Activated CD8-positive, alpha-beta memory T cell treated with anti-CD3 and anti-CD28 coated beads, Interleukin-2, amount 50 U/mL, for 1 hour (primary cell): ENCODE results near the gene KBTBD7.
"Not testable (repeated sequence)": the region's sequence is repeated elsewhere in the genome, so short reads cannot be mapped to it uniquely, and the experiment has no call there.

Experiments used
- DNase-seq: peaks from one replicate; pipeline ENCODE4 v3.0.0-alpha.2; 2020; ENCODE audit errors: extremely low read depth

Gene KBTBD7

GRCh38 chr13:41196620-41197019 is 2.3 kb upstream of the KBTBD7 start:
- no peak for DNase-seq

- DNase-seq, result no peak
These were observed 1.6 kb upstream of the KBTBD7 start for GRCh38 chr13:41196011-41196410.

GRCh38 chr13:41193469-41193868 is 900 bp downstream of the KBTBD7 start:
- DNase-seq, result no peak

GRCh38 chr13:41188584-41188983 is 5.8 kb downstream of the KBTBD7 start:
- no peak for DNase-seq

GRCh38 chr13:41186481-41186880 is 7.9 kb downstream of the KBTBD7 start:
- DNase-seq, result no peak

GRCh38 chr13:41182231-41182630 is 12.1 kb downstream of the KBTBD7 start:
- DNase-seq, result no peak

GRCh38 chr13:41179593-41180250 is 14.6 kb downstream of the KBTBD7 start:
- no peak for DNase-seq

GRCh38 chr13:41178040-41178439 is 16.3 kb downstream of the KBTBD7 start:
- no peak for DNase-seq

GRCh38 chr13:41177616-41178015 is 16.8 kb downstream of the KBTBD7 start:
- no peak for DNase-seq

GRCh38 chr13:41175576-41175975 is 18.8 kb downstream of the KBTBD7 start:
- not testable (repeated sequence) for DNase-seq

- DNase-seq, result no peak
These were observed 32.2 kb downstream of the KBTBD7 start for GRCh38 chr13:41162151-41162550.

GRCh38 chr13:41159174-41159573 is 35.2 kb downstream of the KBTBD7 start:
- no peak for DNase-seq

GRCh38 chr13:41157048-41157717 is 37.2 kb downstream of the KBTBD7 start:
- no peak for DNase-seq

- no peak for DNase-seq
These were observed 37.7 kb downstream of the KBTBD7 start for GRCh38 chr13:41156620-41157019.

GRCh38 chr13:41154042-41154441 is 40.3 kb downstream of the KBTBD7 start:
- DNase-seq, result no peak

- no peak for DNase-seq
These were observed 42.4 kb downstream of the KBTBD7 start for GRCh38 chr13:41152005-41152404.

GRCh38 chr13:41150058-41150457 is 44.3 kb downstream of the KBTBD7 start:
- DNase-seq, result no peak

GRCh38 chr13:41148419-41149283 is 45.7 kb downstream of the KBTBD7 start:
- DNase-seq, result no peak

GRCh38 chr13:41145136-41145908 is 49.0 kb downstream of the KBTBD7 start:
- no peak for DNase-seq

GRCh38 chr13:41144576-41144975 is 49.8 kb downstream of the KBTBD7 start:
- DNase-seq, result no peak
